Measurements from ENCODE around the gene CAMTA1. TPM values are rescaled to one million over a fixed set of nuclear protein-coding genes. Genes with fewer than 3 reads are reported as not detected.

CAMTA1 gene
- total RNA-seq, 1 donor from 2014 or later, result 68.9 TPM

DNA sequence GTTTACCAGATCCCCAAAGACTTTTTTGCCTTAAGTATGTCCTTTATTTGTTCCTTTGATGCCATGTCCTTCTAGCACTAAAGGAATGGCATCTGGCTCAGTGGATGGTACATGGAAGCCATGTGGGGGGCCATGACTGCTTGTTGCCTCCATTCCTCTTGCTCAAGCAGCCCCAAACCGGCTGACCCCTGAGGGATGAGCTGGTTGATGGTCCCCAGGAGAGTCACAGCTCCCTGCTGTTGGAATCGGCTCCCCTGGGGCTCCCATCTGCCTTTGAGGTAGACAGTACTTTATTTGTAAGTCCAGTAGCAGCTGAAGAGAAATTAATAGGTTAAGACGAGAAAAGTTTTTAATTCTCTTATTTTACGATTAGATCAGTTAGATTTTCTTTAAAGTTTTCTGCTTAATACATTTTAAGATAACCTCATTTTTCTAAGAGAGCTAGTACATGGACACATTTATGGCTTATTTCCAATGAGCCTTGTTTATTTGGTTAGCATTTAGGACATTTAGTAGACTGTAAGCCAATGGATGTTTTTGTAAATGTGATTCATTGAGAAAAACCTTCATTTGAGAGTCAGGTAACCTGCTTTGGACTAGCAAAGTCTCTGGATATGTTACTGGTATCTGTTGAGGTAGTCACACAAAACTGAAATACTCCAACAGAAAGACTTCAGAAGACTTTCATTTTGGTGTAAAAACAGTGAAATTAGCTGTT lies 88.2 kb downstream of the CAMTA1 start:
- DNase-seq (ENCODE audit: low read depth), result no peak

GRCh38 chr1:6874298-6874697 lies 89.0 kb downstream of the CAMTA1 start:
- DNase-seq (ENCODE audit: low read depth), result no peak

- no peak for DNase-seq (ENCODE audit: low read depth)
Measured at GRCh38 chr1:6880951-6881690, 95.9 kb downstream of the CAMTA1 start.

DNA sequence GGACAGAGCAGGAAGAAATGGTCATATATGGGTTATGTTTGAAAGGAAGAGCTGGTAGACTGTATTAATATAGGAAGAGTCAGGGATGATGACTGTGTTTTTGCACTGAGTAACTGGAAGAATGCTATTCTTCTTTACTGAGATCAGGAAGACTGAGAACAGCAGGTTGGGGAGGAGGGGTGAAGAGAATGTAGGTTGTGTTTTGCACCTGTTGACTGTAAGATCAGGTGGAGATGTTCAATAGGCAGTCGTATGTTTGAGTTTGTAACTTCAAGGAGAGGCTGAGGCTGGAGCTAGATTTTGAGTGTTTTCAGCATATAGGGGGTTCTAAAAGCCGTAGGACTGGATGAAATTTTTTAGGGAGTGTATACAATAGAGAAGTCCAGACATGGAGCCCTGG lies 97.2 kb downstream of the CAMTA1 start:
- no peak for DNase-seq (ENCODE audit: low read depth)

DNA sequence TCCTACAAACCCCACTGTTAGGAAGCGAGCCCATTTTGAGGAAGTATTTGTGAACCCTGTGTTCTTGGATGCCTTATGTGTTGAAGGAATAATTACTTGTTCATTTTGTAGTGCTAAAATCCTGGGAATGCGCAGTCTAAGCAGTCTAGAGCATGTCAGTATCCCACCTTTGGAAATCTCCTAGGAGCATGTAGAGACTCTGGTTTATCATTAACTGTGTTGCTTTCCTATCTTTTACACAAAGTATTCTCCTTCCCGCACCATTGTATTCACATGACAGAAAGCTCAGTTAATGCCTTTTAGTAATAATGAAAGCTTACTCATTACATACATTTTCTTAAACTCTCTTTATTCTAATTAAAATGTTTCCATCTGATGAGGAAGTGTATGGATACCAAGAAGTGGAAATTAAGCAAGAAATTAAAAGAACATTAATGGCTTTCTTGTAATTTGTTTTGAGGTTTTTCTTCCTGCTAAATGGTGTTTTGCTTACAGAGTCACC lies 99.4 kb downstream of the CAMTA1 start:
- no peak for DNase-seq (ENCODE audit: low read depth)

GRCh38 chr1:6885426-6885825 lies 100.2 kb downstream of the CAMTA1 start:
- no peak for DNase-seq (ENCODE audit: low read depth)

GRCh38 chr1:6886523-6886922 lies 101.3 kb downstream of the CAMTA1 start:
- no peak for DNase-seq (ENCODE audit: low read depth)

GRCh38 chr1:6888268-6888667 lies 103.0 kb downstream of the CAMTA1 start:
- DNase-seq (ENCODE audit: low read depth), result no peak

- DNase-seq (ENCODE audit: low read depth), result no peak
Measured at GRCh38 chr1:6888870-6889269, 103.6 kb downstream of the CAMTA1 start.

GRCh38 chr1:6889875-6890480 lies 104.7 kb downstream of the CAMTA1 start:
- DNase-seq (ENCODE audit: low read depth), result peak; percentile 65

- DNase-seq (ENCODE audit: low read depth), result no peak
Measured at GRCh38 chr1:6890686-6891085, 105.4 kb downstream of the CAMTA1 start.

DNA sequence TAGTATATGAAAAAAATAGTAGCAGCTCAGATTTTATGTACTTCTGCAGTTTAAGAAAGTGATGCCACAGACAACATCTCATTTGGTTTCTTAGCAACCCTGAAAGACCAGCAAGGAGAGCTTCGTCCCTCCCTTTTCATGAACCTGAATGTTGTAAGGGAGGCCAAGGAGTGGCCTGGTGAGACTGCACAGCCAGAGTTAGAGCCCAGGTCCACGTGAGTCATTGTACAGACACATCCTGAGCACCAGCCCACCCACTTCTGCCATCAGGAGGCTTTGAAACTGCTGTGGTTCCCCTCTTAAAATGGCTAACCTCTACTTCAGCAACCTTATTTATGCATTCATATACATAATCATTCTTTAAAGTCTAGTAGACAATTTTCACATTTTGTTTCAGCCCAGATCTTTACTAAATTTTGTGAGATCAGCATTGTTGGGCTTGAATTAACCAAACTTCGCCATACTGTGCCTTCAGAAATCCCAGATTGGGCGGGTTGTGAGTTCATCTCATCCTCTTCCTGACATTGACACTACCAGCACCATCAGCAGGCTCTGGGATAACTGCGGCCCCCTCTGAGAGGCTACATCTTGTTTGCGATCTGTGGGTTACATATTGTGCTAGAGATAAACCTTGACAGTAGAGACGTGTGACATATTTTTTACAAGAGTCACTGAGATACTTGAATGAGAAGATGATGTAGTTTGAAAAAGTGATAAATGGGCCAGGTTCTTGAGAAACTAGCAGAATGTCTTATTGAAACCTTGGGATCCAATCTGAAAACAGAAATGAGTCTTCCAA lies 106.7 kb downstream of the CAMTA1 start:
- DNase-seq (ENCODE audit: low read depth), result no peak

GRCh38 chr1:6893388-6893787 lies 108.1 kb downstream of the CAMTA1 start:
- DNase-seq (ENCODE audit: low read depth), result no peak

- no peak for DNase-seq (ENCODE audit: low read depth)
Measured at GRCh38 chr1:6897138-6897537, 111.9 kb downstream of the CAMTA1 start.

DNA sequence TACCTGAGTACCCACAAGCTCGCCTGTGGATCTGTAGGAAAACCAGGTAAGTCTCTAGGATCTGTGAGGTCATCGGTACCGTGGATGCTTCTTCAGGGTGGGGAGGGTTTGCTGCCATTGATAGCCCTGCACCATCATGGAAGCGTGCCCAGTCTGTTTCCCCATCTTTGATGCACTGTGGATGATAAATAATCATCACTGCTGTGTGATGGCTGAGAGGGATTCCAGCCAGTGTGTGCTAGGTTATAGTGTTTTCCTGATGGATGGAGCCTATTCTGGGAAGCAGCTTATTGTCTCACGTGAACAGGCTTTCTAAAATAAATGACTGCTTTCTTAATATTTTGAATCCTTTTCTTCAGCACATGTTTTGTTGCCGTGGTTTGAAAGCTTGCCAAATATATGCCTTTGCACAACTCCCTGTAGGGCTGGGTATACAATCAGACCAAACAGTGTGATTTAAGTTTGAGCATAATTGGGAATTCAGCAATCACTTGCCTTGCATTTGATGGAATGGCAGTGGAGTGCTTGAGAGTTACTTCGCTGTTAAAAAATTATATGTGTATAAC lies 113.8 kb downstream of the CAMTA1 start:
- DNase-seq (ENCODE audit: low read depth), result no peak

GRCh38 chr1:6899621-6900020 lies 114.4 kb downstream of the CAMTA1 start:
- no peak for DNase-seq (ENCODE audit: low read depth)

GRCh38 chr1:6902153-6902552 lies 116.9 kb downstream of the CAMTA1 start:
- DNase-seq (ENCODE audit: low read depth), result no peak

DNA sequence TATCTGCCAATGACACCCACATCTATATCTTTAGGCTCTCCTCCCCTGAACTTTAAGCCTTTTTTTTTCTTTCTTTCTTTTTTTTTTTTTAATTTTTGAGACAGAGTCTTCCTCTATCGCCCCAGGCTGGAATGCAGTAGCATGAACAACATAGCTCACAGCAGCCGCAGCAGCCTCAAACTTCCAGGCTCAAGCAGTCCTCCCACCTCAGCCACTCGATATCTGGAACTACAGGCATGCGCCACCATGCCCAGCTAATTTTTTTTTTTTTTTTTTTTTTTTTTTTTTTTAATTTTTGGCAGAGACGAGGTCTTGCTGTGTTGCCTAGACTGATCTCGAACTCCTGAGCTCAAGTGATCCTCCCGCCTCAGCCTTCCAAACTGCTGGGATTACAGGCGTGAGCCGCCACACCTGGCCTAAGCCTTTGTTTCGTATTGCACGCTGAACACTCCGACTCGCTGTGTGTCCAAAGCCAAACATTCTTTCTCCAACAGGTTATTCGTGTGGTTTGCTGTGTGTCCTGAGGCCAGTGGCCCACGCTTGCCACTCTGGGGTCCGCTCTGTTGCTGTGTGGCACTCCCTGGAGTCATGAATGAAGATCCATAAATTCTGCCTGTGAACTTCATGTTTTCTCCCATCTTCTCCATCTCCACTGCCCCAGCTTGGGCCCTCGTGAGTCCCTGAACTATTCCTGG lies 119.4 kb downstream of the CAMTA1 start:
- DNase-seq (ENCODE audit: low read depth), result no peak

DNA sequence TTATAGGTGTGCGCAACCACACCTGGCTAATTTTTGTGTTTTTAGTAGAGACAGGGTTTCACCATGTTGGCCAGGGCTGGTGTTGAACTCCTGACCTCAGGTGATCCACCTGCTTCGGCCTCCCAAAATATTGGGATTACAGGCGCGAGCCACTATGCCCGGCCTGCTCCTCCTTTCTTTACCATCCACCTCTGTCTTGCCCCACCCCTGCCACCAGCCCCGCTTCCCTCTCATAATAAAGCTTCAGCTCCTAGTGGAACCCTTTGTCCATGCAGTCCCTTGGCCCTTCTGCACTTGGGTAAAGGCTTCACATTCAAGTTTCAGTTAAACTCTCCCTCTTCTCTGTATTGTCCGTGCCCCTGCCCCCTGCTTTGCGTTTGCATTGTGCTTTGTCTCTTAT lies 120.1 kb downstream of the CAMTA1 start:
- no peak for DNase-seq (ENCODE audit: low read depth)

GRCh38 chr1:6905790-6906189 lies 120.5 kb downstream of the CAMTA1 start:
- DNase-seq (ENCODE audit: low read depth), result peak; percentile 20

Measured in myocyte (in vitro differentiated cells).